NCI-H1417 treated with DMSO at 0.1 percent for 48 hours (cell line): Measurements from ENCODE around the gene ULBP1.
"Not testable (repeated sequence)": the region's sequence is repeated elsewhere in the genome, so short reads cannot be mapped to it uniquely, and the experiment has no call there.

ENCODE experiments used
- DNase-seq: peaks from one replicate; lab custom pipeline; 2025; lab: John Stamatoyannopoulos, UW

Gene ULBP1

GRCh38 chr6:149975400-149975799, 11.7 kb downstream of the ULBP1 start:
- DNase-seq, result no peak

GRCh38 chr6:149977221-149977620, 13.5 kb downstream of the ULBP1 start:
- DNase-seq, result no peak

- no peak for DNase-seq
These were observed 14.9 kb downstream of the ULBP1 start for GRCh38 chr6:149978610-149979009.

GRCh38 chr6:149979293-149979692, 15.6 kb downstream of the ULBP1 start:
- no peak for DNase-seq

- DNase-seq, result no peak
These were observed 19.4 kb downstream of the ULBP1 start for GRCh38 chr6:149983145-149983544.

- no peak for DNase-seq
These were observed 21.0 kb downstream of the ULBP1 start for GRCh38 chr6:149984773-149985172.

- no peak for DNase-seq
These were observed 21.8 kb downstream of the ULBP1 start for GRCh38 chr6:149985481-149985937.

GRCh38 chr6:149987602-149988107, 23.9 kb downstream of the ULBP1 start:
- DNase-seq, result no peak

GRCh38 chr6:149988550-149989346, 25.0 kb downstream of the ULBP1 start:
- DNase-seq, result no peak

GRCh38 chr6:149990212-149990660, 26.5 kb downstream of the ULBP1 start:
- DNase-seq, result no peak

- no peak for DNase-seq
These were observed 27.1 kb downstream of the ULBP1 start for GRCh38 chr6:149990661-149991471.

- DNase-seq, result not testable (repeated sequence)
These were observed 27.7 kb downstream of the ULBP1 start for GRCh38 chr6:149991472-149991795.

GRCh38 chr6:149991838-149992237, 28.1 kb downstream of the ULBP1 start:
- no peak for DNase-seq

GRCh38 chr6:149995235-149995750, 31.6 kb downstream of the ULBP1 start:
- no peak for DNase-seq

GRCh38 chr6:149995971-149996370, 32.2 kb downstream of the ULBP1 start:
- DNase-seq, result no peak

- DNase-seq, result no peak
These were observed 35.9 kb downstream of the ULBP1 start for GRCh38 chr6:149999636-150000035.

- DNase-seq, result no peak
These were observed 37.7 kb downstream of the ULBP1 start for GRCh38 chr6:150001295-150002008.

GRCh38 chr6:150002710-150003109, 39.0 kb downstream of the ULBP1 start:
- no peak for DNase-seq

- not testable (repeated sequence) for DNase-seq
These were observed 39.9 kb downstream of the ULBP1 start for GRCh38 chr6:150003599-150003998.

GRCh38 chr6:150004101-150004782, 40.5 kb downstream of the ULBP1 start:
- DNase-seq, result no peak
